Coronary artery (tissue), 2 donors: ENCODE measurements around the gene USP21.

Experiments used
- DNase-seq: peaks from one replicate; pipeline ENCODE4 v3.0.0-alpha.2; 2017; ENCODE audit warnings: low spot score
- H3K27ac ChIP-seq, 2 donors: fragments of 200-600 bp; sonication (generic); one replicate each; pipeline ENCODE4 v1.5.1; 2016 to 2019
- H3K4me3 ChIP-seq: fragments of 200-600 bp; sonication (generic); 2 replicates; pipeline ENCODE4 v1.5.1; 2016; ENCODE audit warnings: mild to moderate bottlenecking, moderate library complexity
- CTCF ChIP-seq: fragments of 200-600 bp; sonication (generic); IDR thresholded peaks from one replicate; pipeline ENCODE4 v1.5.1; 2019; ENCODE audit warnings: antibody characterized with exemption

Gene USP21

GRCh38 chr1:161117759-161118581 lies 41.3 kb upstream of the USP21 start, which contains the start of the genes NIT1 and PFDN2:
NIT1 (plus strand) TSS chr1:161118105; CDS start chr1:161118177, 72 bp downstream.
PFDN2 (minus strand) TSS chr1:161118037; CDS start chr1:161118026, 11 bp downstream.
- peak; percentile 91 for DNase-seq
- TF ChIP-seq CTCF = no peak
- Histone ChIP-seq H3K4me3 (peak within 1 kb of the TSS; percentile 94), H3K27ac (peak within 1 kb of the TSS; percentile 81 to 96)

GRCh38 chr1:161119092-161119903 lies 40.0 kb upstream of the USP21 start:
- DNase-seq = no peak
- Histone ChIP-seq H3K27ac (peak overlapping the region; percentile 81 to 96), H3K4me3 (peak overlapping the region; percentile 94)
- TF ChIP-seq CTCF = peak; percentile 19

GRCh38 chr1:161121042-161121650 lies 38.2 kb upstream of the USP21 start:
- no peak for TF ChIP-seq CTCF
- Histone ChIP-seq H3K27ac (no peak overlapping the region), H3K4me3 (no peak overlapping the region)
- DNase-seq = no peak

- DNase-seq = no peak
- H3K27ac ChIP-seq = no peak overlapping the region
Measured at GRCh38 chr1:161121834-161122233, 37.5 kb upstream of the USP21 start.

GRCh38 chr1:161122967-161123366 lies 36.3 kb upstream of the USP21 start:
- TF ChIP-seq CTCF = no peak

More at GRCh38 chr1:161121834-161122233, 37.5 kb upstream of the USP21 start:
- no peak for TF ChIP-seq CTCF
- H3K4me3 ChIP-seq = no peak overlapping the region

GRCh38 chr1:161127649-161128048 lies 31.7 kb upstream of the USP21 start:
- no peak overlapping the region for H3K27ac ChIP-seq
- no peak for DNase-seq
- H3K4me3 ChIP-seq = no peak overlapping the region
- no peak for TF ChIP-seq CTCF

More at GRCh38 chr1:161122967-161123366, 36.3 kb upstream of the USP21 start:
- Histone ChIP-seq H3K27ac (no peak overlapping the region), H3K4me3 (no peak overlapping the region)
- DNase-seq = no peak
